Liver (tissue), 9 donors: ENCODE results near the gene RRP12. TPM values are rescaled to one million over a fixed set of nuclear protein-coding genes. Genes with fewer than 3 reads are reported as not detected.

Experiments
- DNase-seq: peaks from one replicate; pipeline ENCODE4 v3.0.0-alpha.2; 2017; ENCODE audit warnings: low spot score
- H3K27ac ChIP-seq, 2 donors: one replicate each; pipeline ENCODE4 v1.7.0; 2013; ENCODE audit warnings: inconsistent platforms in 2 of 2, low read length in 2 of 2, control low read depth in 1 of 2, low read depth in 1 of 2, mild to moderate bottlenecking in 1 of 2
- H3K27me3 ChIP-seq, 4 donors: one replicate each; pipeline versions ENCODE4 v1.6.1 to v1.7.0; 2013; ENCODE audit warnings: low read length in 3 of 4, inconsistent platforms in 1 of 4, mild to moderate bottlenecking in 1 of 4, moderate library complexity in 1 of 4; ENCODE audit not compliant: control insufficient read depth in 4 of 4, insufficient read depth in 4 of 4
- H3K36me3 ChIP-seq, 4 donors: one replicate each; pipeline versions ENCODE4 v1.6.1 to v1.7.0; 2013; ENCODE audit warnings: low read length in 3 of 4, mild to moderate bottlenecking in 3 of 4, low read depth in 1 of 4, moderate library complexity in 1 of 4; ENCODE audit not compliant: control insufficient read depth in 4 of 4, insufficient read depth in 3 of 4
- H3K4me1 ChIP-seq, 4 donors: one replicate each; pipeline versions ENCODE4 v1.6.1 to v1.7.0; 2013; ENCODE audit warnings: low read length in 3 of 4, mild to moderate bottlenecking in 3 of 4, moderate library complexity in 1 of 4; ENCODE audit not compliant: control insufficient read depth in 4 of 4, insufficient read depth in 4 of 4
- H3K4me3 ChIP-seq, 3 donors: one replicate each; pipeline versions ENCODE4 v1.6.1 to v1.7.0; 2013; ENCODE audit warnings: low read length in 3 of 3, control low read depth in 1 of 3, low read depth in 1 of 3, mild to moderate bottlenecking in 1 of 3
- H3K9ac ChIP-seq, 2 donors: one replicate each; pipeline ENCODE4 v1.7.0; 2013; ENCODE audit warnings: low read length in 2 of 2, mild to moderate bottlenecking in 2 of 2, moderate library complexity in 2 of 2, control low read depth in 1 of 2, low read depth in 1 of 2
- H3K9me3 ChIP-seq, 4 donors: one replicate each; pipeline versions ENCODE4 v1.6.1 to v1.7.0; 2013; ENCODE audit warnings: low read length in 3 of 4; ENCODE audit not compliant: control insufficient read depth in 4 of 4
- ATF3 ChIP-seq: IDR thresholded peaks from 2 replicates; pipeline ENCODE4 v1.6.1; 2016; ENCODE audit warnings: antibody characterized with exemption
- CTCF ChIP-seq: fragments of 150-350 bp; IDR thresholded peaks from 2 replicates; pipeline ENCODE4 v1.5.1; 2017; ENCODE audit warnings: improper control_type of control experiment, low read depth, low read length; ENCODE audit not compliant: missing input control
- EGR1 ChIP-seq, 2 donors: IDR thresholded peaks; 2 replicates each; pipeline ENCODE4 v1.6.1; 2016 to 2018; ENCODE audit warnings: antibody characterized with exemption in 2 of 2, low read depth in 2 of 2
- FOXA1 ChIP-seq: IDR thresholded peaks from 2 replicates; pipeline ENCODE4 v1.6.1; 2016; ENCODE audit warnings: antibody characterized with exemption
- FOXA2 ChIP-seq: IDR thresholded peaks from 2 replicates; pipeline ENCODE4 v1.6.1; 2016; ENCODE audit warnings: antibody characterized with exemption
- GABPA ChIP-seq, 2 donors: IDR thresholded peaks in 1 of 2; conservative IDR thresholded peaks in 1 of 2; 2 replicates each; pipeline ENCODE4 v1.6.1; 2016; ENCODE audit warnings: antibody characterized with exemption in 2 of 2, mild to moderate bottlenecking in 1 of 2, moderate library complexity in 1 of 2
- HNF4A ChIP-seq, 2 donors: conservative IDR thresholded peaks; 2 replicates each; pipeline ENCODE4 v1.6.1; 2016; ENCODE audit warnings: antibody characterized with exemption in 2 of 2, mild to moderate bottlenecking in 2 of 2
- HNF4G ChIP-seq: IDR thresholded peaks from 2 replicates; pipeline ENCODE4 v1.6.1; 2016; ENCODE audit warnings: antibody characterized with exemption
- JUND ChIP-seq, 2 donors: IDR thresholded peaks; 2 replicates each; pipeline ENCODE4 v1.6.1; 2016; ENCODE audit warnings: antibody characterized with exemption in 2 of 2
- MAX ChIP-seq: IDR thresholded peaks from 2 replicates; pipeline ENCODE4 v1.6.1; 2016; ENCODE audit warnings: antibody characterized with exemption
- NR2F2 ChIP-seq: IDR thresholded peaks from 2 replicates; pipeline ENCODE4 v1.6.1; 2016; ENCODE audit warnings: antibody characterized with exemption
- RAD21 ChIP-seq, 2 donors: IDR thresholded peaks; 2 replicates each; pipeline ENCODE4 v1.6.1; 2016; ENCODE audit warnings: antibody characterized with exemption in 2 of 2, mild to moderate bottlenecking in 2 of 2
- REST ChIP-seq: IDR thresholded peaks from 2 replicates; pipeline ENCODE4 v1.6.1; 2016; ENCODE audit warnings: antibody characterized with exemption, mild to moderate bottlenecking
- RXRA ChIP-seq, 2 donors: IDR thresholded peaks; 2 replicates each; pipeline ENCODE4 v1.6.1; 2017 to 2018; ENCODE audit warnings: antibody characterized with exemption in 2 of 2, mild to moderate bottlenecking in 1 of 2
- SP1 ChIP-seq: IDR thresholded peaks from 2 replicates; pipeline ENCODE4 v1.6.1; 2018; ENCODE audit warnings: antibody characterized with exemption, mild to moderate bottlenecking
- TAF1 ChIP-seq: conservative IDR thresholded peaks from 2 replicates; pipeline ENCODE4 v1.6.1; 2016; ENCODE audit warnings: antibody characterized with exemption, mild to moderate bottlenecking
- YY1 ChIP-seq: IDR thresholded peaks from 2 replicates; pipeline ENCODE4 v1.6.1; 2016; ENCODE audit warnings: antibody characterized with exemption, mild to moderate bottlenecking
- ZBTB33 ChIP-seq: IDR thresholded peaks from 2 replicates; pipeline ENCODE4 v1.6.1; 2016; ENCODE audit warnings: antibody characterized with exemption
- WGBS: extraction: QIAGEN DNeasy Blood & Tissue Kit; methylation state at CpG from one replicate; pipeline ENCODE4 v1.1.7; 2013; 5-methylcytosine and 5-hydroxymethylcytosine counted together
- polyA plus RNA-seq, 2 donors: library from polyadenylated mRNA; stranded (reverse) in 1 of 2; unstranded in 1 of 2; fragments of 200-250 nt in 1 of 2; fragments of >200 nt in 1 of 2; fragmentation: Nextera tagmentation in 1 of 2; extraction: Ambion mirVana in 1 of 2; gene quantifications; one replicate each; pipeline versions ENCODE4 v1.2.1 to v1.2.3, GENCODE V29; 2013 to 2015
- total RNA-seq, 2 donors: library from RNA; depleted of rRNA; stranded (reverse); fragments of >200 nt; gene quantifications; one replicate each; pipeline ENCODE4 v1.2.3, GENCODE V29; 2014
- donor health status: healthy.
- donor health status: healthy.
- donor health status: healthy.
- donor health status: healthy.
- donor health status: healthy.

The RRP12 gene
- total and polyA plus RNA-seq, 4 donors: 5.7 to 9.6 (median 6.9) TPM

GRCh38 chr10:97362310-97363033 is 38.7 kb downstream of the RRP12 start:
- Histone ChIP-seq H3K9me3 (no peaks in the 10 kb centered on the region), H3K27ac (no peak overlapping the region), H3K36me3 (peaks cover 0 to 29% (median 5%) of the 10 kb centered on the region in 4 donors), H3K9ac (no peak overlapping the region), H3K4me1 (no peaks in the 10 kb centered on the region), H3K4me3 (no peak overlapping the region), H3K27me3 (no peaks in the 10 kb centered on the region)
- TF ChIP-seq ATF3: no peak
- no peak for TF ChIP-seq ZBTB33
- TF ChIP-seq RAD21 (IDR thresholded peaks at IDR 0.05): no peak
- no peak for TF ChIP-seq CTCF
- no peak for TF ChIP-seq GABPA (IDR thresholded peaks at IDR 0.05 in 1 of 2, conservative IDR thresholded peaks at IDR 0.05 in 1 of 2)
- no peak for DNase-seq
- 75% methylated on average over 11 of the region's 11 CpGs for WGBS

GRCh38 chr10:97361537-97361901 is 39.6 kb downstream of the RRP12 start:
- Histone ChIP-seq H3K9ac (no peak overlapping the region), H3K27me3 (no peaks in the 10 kb centered on the region), H3K4me1 (no peaks in the 10 kb centered on the region), H3K4me3 (no peak overlapping the region), H3K36me3 (peaks cover 0 to 26% (median 7%) of the 10 kb centered on the region in 4 donors), H3K9me3 (no peaks in the 10 kb centered on the region), H3K27ac (no peak overlapping the region)
- no peak for TF ChIP-seq REST
- no peak for TF ChIP-seq YY1
- TF ChIP-seq RAD21 (IDR thresholded peaks at IDR 0.05): no peak
- no peak for TF ChIP-seq FOXA1
- no peak for TF ChIP-seq SP1
- no peak for TF ChIP-seq EGR1 (IDR thresholded peaks at IDR 0.05; ENCODE audit: low read depth in 2 of 2)
- no peak for TF ChIP-seq NR2F2
- no peak for TF ChIP-seq HNF4A (conservative IDR thresholded peaks at IDR 0.05)
- TF ChIP-seq MAX: no peak
- TF ChIP-seq HNF4G: no peak
- TF ChIP-seq CTCF: no peak
- no peak for TF ChIP-seq JUND (IDR thresholded peaks at IDR 0.05)
- TF ChIP-seq GABPA (IDR thresholded peaks at IDR 0.05 in 1 of 2, conservative IDR thresholded peaks at IDR 0.05 in 1 of 2): no peak
- no peak for TF ChIP-seq ATF3
- no peak for TF ChIP-seq ZBTB33
- TF ChIP-seq RXRA (IDR thresholded peaks at IDR 0.05): no peak
- no peak for TF ChIP-seq FOXA2
- TF ChIP-seq TAF1: no peak
- 92% methylated on average over 11 of the region's 11 CpGs for WGBS
- DNase-seq: no peak
